NCI-H748 treated with DMSO at 0.1 percent for 48 hours (cell line): Measurements from ENCODE around the gene FRRS1.
"Not testable (repeated sequence)": the region's sequence is repeated elsewhere in the genome, so short reads cannot be mapped to it uniquely, and the experiment has no call there.

ENCODE experiments used
- DNase-seq: peaks from one replicate; lab custom pipeline; 2025; lab: John Stamatoyannopoulos, UW

FRRS1 gene

DNA sequence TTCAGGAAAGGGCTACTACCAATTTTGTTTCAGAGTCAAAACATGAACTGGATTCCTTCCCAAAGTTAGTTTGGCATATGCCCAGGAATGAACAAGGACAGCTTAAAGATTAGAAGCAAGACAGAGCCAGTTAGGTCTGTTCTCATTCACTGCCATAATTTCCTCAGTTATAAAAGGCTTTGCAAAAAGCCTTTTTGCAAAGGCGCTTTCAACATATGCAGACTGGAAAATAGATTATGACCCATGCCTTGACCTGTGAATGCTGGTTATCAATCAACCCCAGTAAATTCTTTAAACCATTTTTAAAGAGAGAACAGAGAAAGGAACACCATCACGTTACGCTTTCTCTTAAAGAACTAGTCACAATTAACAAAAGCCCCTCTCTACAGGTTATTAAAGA, 1.7 kb upstream of the FRRS1 start:
- DNase-seq = no peak

DNA sequence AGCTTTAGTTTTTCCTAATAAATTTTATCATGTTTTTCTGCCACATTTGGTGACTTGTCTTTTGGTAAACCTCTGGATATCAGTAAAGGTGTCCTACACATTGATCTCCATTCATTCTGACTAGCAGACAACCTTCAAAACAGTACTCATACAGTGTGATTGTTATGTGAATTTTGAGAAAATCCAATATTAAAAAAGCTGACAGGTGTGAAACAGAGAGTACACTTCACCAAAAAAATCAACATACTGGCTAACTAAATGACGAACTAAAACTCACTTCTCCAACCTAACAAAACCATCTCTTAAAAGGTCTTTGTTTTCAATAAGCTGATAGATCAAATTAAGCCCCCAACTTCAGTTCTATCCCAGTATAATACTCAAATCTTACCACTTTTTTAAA, 1.5 kb downstream of the FRRS1 start:
- no peak for DNase-seq

DNA sequence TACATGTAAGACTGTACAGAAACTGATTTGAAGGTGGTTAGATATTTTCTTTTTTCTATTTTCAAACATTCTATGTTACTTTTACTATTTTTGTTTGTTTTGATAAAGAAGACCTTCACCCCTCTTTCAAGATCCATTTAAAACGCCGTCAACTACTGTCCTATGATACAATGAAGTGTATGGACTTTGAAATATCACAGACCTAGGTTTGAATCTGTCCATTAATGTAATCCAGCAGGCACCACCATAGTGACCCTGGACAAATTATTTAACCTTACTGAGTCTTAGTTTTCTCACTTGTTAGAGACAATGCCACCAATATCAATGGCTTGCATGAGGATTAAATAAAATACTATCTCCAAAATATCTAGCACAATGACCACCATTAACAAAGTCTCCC, 2.0 kb downstream of the FRRS1 start:
- no peak for DNase-seq

DNA sequence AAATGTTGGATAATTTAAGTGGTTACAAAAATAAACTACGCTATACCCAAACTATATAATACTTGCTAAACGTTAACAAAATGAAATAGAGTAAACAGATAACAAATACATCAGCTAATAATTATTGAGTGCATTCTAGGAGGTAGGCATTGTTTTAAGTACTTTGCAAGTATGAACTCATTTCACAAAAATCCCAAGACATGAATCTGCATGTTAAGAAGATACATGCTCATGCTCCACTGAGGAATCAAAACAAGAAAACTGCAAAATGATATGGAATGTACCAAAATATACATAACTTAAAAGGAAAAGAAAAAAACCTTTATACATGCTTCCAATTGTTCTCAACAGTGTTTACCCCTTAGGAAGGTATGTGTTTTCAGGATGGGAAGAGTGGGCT, 2.5 kb downstream of the FRRS1 start:
- no peak for DNase-seq

DNA sequence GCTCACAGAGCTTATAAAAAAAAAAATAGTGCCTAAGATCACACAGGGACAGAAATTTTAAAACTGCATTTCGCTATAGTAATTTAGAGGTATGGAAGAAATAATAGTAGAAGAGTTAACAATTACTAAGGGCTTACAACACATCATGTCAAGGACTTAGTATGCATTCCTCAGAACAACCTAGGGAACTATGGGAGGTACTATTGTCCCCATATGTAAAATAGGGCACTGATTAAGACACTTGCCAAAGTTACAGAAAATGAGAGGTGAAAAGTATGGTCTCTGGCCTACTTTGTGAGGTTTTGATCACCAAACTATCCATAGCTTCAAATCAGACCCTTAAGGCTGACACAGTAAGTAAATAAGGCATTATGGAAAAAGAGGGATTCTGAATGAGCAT, 4.7 kb downstream of the FRRS1 start:
- DNase-seq = no peak

DNA sequence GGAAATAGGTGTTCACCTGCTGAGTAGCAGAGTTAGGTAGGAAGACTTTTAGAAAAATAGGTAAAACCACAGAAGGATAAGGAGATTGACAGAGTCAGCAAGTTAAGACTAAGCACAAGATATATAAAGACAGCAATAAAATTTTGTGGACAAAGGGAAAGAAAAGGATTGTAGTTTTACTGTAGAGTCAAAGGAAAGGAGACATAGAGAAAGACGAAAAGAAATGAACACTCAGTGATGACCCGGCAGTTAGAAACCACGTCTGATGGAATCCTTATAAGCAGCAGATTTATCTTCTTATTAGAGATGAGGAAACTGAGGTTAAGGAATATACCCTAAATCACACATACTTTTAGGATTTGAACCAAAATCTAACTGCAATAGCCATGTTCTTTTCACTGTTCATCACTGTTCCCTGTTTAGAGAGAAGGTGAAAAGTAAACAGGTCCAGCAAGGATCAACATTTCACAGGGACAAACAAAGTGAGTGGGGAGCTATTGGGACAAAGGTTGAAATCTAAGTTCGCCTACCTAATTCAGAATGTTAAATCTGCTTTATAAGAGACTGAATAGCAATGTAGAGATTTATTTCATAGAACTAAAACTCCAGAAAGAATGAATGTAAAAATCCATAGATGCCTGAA, 6.8 kb downstream of the FRRS1 start:
- no peak for DNase-seq

DNA sequence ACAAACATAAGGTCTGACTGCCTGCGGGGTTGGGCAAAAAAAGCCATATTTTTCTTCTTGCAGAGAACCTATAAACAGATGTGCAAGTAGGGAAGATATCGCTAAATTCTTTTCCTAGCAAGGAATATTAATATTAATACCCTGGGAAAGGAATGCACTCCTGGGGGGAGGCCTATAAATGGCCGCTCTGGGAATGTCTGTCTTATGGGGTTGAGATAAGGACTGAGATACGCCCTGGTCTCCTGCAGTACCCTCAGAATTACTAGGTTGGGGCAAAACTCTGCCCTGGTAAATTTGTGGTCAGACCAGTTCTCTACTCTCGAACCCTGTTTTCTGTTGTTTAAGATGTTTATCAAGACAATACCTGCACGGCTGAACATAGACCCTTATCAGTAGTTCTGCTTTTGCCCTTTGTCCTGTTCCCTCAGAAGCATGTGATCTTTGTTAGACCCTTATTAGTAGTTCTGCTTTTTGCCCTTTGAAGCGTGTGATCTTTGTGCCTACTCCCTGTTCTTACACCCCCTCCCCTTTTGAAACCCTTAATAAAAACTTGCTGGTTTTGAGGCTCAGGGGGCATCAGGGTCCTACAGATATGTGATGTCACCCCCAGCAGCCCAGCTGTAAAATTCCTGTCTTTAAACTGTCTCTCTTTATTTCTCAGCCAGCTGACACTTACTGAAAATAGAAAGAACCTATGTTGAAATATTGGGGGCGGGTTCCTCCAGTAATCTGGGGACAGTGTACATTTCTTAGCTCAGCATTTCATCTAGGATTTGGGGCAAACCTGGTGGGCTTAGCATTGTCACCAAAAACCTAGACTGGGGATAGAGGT, 7.5 kb downstream of the FRRS1 start:
- not testable (repeated sequence) for DNase-seq

DNA sequence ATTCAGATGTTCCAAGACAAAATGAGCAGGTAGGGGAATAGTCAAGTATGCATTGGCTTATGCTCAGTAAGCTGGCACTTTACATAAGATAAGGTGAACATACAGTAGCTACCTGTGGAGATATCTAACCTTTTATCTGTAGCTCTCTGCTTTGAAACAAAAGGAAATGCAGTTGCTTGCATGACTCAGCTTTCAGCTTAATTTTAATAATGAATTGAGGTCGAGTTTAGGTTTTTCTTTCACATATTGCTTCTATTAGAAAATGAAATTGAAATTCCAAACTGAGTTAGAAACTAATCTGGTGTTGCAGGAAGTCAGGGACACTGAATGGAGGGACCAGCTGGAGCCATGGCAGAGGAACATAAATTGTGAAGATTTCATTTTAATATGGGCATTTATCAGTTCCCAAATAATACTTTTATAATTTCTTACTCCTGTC, 8.3 kb downstream of the FRRS1 start:
- DNase-seq = no peak

DNA sequence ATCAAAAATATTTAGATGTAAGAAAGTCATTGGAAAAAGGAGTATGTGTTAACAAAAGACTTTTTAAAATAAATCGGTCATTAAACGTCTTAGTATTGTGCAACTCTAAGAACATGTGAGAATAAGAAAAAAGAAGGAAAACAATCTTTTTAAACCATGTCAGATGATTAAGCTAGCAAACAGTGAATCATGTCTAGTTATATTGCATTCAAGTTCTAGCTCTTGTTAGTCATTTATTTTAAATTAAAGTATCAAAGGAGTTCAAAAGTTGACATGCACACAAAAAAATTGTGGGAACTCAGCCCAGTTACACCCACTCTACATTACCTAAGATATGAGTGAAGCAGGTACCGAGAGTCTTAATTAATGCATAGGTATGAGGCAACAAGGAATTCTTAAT, 9.8 kb downstream of the FRRS1 start:
- no peak for DNase-seq

DNA sequence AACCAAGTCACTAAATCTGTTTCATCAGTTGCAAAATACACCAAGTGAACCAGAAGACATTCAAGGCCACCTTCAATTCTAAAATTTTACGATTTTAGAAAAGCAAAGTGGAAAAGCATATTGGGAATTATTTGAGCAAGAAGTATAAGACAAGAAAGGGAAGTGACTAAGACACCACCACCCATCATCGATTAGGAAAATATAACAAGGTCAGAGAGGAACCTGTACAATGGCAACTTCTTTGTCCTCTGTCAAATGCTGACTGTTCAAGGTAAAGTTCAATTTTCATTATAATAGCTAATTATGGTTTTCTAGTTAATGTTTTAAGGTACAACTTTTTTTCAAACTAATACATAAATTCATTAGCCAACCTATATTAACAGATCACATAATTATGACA, 10.8 kb downstream of the FRRS1 start:
- DNase-seq = no peak

DNA sequence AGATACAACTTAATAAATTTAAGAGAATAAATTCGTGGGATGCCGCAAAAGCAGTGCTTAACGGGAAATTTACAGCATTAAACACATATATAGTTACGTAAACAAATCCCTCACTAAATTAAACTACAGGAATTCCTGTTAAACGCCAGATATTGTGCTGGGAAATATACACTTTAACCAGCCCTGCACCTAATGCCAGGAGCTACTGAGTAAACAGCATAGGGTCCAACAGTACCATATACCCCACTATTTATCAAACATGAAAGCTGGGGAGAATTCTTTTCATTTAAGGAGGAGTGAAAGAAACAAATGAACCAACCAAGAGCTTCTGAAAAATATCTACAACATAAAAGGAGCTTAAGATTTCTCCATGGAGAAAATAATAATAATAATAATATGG, 11.7 kb downstream of the FRRS1 start:
- no peak for DNase-seq

DNA sequence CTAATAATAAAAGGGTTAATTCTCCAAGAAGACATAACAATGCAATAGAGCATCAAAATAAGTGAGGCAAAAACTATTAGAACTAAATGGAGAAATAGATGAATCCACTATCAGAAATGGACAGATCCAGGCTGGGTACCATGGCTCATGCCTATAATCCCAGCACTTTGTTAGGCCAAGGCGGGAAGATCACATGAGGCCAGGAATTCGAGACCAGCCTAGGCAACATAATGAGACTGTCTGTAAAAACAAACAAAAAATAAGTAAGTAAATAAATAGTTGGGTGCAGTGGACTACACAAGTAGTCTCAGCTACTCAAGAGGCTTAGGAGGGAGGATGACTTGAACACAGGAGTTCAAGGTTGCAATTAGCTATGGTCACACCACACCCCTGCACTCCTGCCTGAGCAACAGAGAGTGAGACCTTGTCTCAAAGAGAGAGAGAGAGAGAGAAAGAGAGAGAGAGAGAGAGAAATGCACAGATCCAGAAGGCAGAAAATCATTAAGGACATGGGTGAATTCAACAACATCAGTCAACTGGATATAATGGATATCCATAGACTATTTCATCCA, 12.3 kb downstream of the FRRS1 start:
- no peak for DNase-seq

DNA sequence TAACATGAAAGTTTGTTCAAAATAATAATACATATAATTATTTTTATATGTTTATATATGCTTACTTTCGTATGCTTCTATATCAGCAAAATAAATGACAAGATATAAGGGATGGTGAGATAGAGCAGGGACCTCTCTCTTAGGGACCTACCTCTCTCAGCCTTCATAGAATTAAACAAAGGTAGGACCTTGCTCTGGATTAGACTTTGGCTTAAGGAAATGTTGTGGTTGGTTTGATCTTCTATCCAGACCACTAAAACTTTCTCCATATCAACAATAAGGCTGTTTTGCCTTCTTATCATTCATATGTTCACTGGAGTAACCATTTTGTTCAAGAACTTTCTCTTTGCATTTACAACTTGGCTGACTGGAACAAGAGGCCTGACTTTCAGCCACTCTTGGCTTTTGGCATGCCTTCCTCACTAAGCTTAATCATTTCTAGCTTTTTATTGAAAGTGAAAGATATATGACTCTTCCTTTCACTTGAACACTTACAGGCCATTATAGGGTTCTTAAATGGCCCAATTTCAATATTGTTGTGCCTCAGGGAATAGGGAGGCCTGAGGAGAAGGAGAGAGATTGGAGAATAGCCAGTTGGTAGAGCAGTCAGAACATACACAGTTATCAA, 14.4 kb downstream of the FRRS1 start:
- DNase-seq = no peak

DNA sequence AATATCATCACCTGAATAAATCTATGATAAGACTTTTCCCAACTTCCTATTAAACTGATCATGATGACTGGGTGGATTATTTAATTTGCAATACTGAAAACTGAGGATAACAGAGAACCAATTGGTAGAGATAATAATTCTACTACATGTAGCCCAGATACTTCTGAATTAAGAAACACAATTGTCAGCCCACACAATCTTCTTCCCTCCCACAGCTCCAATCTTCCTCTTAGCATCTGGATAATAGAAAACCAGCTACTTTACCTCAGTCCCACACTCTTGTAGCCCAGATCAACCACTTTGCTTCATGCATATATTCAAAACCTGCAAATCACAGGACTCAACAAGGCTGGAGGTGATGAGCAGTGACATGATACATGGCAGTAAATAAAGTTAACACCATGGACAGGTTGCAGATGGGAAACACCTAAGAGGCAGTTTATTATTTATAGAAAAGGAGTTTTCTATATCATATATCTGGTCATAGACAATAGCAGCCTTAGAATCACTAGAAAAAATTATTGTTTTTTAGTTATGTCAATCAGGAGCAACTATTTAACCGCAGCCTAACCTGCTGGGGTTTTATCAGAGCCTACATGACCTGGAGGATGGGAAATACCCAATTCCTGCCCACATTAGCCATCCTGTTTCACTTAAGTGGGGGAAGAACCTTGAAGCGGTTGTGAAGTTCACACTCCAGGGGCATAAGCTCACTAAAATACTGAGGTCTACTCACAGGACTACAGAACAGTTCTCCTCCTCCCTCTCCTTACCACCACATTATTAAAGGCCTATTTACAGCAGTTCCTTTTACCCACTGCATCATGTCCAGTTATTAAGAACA, 16.7 kb downstream of the FRRS1 start:
- no peak for DNase-seq

DNA sequence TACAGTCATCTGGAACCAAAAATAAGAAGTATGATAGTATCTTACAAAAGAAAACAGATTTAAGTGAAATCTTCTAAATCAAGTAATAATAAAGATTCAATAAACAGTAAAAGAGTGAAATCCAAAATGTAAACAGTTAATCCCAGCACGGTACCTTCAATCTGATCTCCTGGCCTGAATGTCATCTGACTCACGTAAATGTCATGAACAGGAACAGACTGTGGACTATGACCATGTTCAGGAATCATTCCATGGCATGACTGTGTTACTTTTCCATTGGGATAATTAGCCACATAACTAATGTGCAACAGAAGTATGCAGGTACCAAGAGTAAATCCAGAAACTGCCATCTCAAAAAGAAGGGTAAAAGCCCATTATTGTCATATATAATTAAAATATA, 18.0 kb downstream of the FRRS1 start:
- no peak for DNase-seq

DNA sequence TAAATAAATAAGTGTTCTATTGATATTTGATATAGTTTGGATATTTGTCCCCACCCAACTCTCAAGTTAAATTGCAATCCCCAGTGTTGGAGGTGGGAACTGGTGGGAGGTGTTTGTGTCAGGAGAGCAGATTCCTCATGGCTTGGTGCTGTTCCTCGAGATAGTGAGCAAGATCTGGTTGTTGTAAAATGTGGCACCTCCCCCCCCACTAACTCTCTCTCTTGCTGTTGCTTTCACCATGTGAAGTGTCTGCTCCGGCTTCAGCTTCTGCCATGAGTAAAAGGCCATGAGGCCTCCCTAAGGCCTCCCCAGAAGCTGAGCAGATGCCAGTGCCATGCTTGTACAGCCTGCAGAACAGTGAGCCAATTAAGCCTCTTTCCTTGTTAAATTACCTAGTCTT, 20.8 kb downstream of the FRRS1 start:
- DNase-seq = no peak

DNA sequence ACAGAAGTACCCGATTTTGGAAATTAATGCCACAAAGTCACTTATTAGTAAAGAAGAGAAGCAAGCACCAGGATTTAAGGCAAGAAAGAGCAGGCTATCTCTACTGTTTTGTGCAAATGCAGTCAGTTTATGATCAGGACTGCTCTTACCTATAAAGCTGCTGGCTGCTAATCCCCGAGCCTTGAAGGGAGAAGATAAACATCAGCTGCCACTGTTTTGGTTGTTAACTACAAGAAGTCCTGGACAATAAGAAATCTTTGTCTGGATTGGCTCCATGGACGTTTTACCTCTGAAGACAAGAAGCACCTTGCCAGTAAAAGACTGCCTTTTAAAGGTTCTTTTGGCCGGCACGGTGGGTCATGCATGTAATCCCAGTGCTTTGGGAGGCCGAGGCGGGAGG, 21.4 kb downstream of the FRRS1 start:
- no peak for DNase-seq

DNA sequence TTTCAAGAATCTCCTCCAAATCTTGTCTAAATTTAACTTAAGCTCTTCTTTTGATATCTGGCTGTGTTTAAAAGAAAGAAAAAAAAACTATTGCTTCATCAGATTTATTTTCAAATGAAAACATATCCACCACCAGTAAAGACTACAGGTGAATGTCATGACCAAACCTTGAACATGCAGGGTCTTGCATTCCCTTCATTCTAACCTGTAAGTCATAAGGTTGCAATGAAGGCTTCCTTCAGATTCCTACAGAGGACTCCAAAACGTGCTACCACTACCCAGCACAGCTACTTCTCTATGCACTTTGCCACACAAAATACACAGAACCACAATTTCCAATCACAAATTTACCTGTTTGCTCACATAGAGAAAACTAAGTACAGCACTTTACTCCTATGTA, 26.3 kb downstream of the FRRS1 start:
- DNase-seq = no peak

DNA sequence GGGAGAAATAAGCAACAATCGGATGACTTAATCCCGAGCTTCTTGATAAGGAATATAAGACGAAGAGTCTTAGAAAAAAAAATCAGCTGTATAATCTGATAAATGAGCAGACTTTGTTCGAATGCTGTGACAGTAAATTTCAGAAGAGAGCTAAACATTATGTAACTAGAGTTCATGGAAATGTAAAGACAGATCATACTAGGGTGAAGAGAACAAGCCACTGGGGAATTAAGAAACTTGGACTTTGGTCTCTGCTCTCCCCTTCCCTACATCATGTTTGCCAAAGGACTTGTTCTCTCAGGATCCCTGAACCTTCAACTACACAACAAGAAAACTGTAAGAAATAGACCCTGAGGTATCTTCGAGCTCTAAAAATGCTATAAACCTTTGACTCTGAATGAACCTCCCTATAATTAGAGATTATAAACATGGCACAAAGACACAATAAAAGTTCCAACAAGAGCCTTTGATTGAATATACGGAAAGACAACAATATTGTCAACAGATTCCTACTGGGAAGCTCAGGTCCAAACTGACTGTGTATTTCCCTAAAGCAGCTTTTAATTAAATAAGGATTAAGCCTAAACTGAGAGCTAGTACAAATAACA, 27.5 kb downstream of the FRRS1 start:
- no peak for DNase-seq

DNA sequence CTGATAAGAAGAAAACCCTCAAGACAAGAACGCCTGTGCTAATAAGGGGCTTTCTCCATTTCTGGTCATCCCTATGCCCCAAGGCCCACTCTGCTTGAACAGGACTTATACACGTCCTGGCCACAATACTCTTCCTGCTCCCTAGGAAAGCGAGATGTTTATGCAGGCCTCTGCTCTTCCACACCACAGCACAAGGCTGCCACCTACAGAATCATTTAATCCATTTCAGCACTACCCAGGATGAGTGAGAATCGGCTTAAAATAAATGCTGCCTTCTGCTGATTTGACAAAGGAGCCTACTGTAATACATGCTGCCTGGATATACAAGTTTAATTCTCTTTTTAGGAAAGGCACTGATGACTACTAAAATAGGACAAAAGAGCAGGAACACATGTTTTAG, 29.4 kb downstream of the FRRS1 start:
- DNase-seq = peak; percentile 20

DNA sequence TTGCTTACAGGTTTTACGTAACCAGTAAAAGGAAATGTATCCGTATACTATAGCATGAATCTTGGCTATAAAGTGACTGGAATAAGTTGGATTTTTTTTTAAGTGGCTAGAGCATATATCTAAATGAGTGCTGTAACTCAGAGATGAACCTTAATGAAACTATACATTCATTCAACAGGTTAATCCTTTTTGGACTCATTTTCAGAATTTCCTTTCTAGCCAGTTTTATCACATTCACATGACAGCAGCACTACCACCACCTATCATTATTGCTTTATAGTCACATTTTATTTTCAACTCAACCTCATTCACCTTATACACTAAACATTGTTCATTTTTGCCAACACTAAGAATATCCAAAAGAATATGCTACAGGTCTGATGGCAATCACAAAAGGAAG, 30.6 kb downstream of the FRRS1 start:
- no peak for DNase-seq

DNA sequence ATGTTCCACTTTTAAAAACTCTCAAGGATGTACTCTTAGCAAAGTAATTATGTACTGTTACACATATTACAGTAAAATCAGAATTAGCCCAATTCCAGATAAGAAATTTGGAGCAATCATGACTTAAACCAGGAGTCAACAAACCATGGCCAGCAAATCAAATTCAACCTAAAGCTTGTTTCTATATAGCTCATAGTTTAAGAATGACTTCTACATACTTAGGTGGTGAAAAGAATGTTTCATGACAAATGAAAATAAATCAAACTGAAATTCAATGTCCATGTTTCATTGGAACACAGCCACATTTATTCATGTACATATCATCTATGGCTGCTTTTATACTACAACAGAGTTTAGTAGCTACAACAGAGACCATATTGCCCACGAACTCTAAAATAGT, 35.1 kb downstream of the FRRS1 start:
- no peak for DNase-seq
